NCI-H748 (cell line): ENCODE data around the gene SYTL5.

Experiments
- DNase-seq: peaks from one replicate; lab custom pipeline; 2025; ENCODE audit not compliant: unreplicated experiment; lab: John Stamatoyannopoulos, UW

Gene SYTL5

GRCh38 chrX:38138157-38138891 lies 132.0 kb downstream of the SYTL5 start:
- no peak for DNase-seq

DNA sequence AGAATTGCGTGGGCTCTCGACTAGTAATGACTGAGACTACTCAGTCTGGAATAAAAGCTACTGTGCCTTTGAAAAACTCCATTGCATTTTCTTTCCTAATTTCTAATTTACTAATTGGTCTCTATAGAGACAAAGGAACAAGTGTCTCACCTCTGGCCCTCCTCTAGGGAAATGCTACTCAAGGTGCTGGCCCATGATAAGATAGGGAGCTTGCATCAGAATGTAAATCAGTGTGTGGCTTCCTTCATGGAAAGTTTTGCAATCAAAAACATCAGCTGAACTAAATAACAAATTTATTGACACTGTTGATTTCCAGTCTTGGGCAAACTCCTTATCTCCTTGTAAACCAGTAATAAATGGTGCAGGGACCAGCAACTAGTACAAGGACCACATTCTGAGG lies 132.5 kb downstream of the SYTL5 start:
- DNase-seq = no peak

DNA sequence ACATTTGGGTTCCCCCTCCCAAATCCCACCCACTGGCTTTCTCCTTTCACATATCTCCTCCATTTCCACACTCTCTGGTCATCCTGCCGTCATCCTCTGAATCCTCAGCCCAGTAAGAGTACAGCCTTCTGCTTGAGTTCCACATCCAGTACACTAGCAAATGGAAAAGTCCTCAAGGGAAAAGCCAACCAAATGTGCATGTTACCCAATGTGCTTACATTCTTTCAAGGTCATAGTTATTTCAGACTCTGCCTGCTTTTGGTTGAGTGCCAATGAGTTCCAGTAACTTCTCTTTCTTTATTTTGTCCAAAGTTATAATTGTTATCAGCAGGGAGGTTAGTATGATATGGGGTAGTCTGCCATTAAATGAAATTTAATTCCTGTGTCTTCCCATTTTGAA lies 136.3 kb downstream of the SYTL5 start:
- no peak for DNase-seq

DNA sequence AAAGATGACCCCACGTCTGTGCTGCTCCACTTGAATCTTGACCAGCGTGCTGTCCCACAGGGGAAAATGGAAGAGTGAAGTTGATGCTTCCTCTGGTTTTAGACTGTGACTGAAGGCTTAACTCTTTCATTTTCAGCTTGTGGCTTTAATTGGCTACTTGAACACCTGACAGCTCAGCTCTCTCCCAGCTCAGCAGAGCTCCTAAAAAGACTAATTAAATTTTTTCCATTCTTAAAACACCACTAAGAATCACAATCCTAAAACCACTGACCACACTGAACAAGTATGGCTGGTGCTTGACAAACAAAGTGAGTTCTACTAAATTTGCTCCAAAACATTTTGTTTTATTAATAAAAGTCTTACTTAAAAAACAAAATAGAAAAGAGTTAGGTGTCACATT lies 142.7 kb downstream of the SYTL5 start:
- DNase-seq = no peak

DNA sequence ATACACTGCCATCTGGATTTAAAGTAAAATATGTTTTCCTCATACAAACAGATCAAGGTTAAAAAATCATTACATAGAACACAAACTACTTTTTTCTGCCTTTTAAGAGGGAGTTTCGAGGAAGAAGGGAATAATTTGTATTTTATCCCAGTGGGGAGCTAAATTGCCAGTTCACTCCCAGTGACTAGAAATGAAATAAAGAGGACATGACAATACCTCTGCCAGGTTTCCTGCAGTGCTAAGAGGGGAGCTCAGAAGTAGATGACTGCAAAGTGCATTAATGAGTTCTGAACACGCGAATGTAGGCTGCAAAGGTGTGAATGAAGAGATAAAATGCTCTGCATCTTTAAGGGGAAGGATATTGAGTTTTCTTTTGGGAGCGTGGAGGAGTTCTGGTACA lies 144.6 kb downstream of the SYTL5 start:
- DNase-seq = no peak

DNA sequence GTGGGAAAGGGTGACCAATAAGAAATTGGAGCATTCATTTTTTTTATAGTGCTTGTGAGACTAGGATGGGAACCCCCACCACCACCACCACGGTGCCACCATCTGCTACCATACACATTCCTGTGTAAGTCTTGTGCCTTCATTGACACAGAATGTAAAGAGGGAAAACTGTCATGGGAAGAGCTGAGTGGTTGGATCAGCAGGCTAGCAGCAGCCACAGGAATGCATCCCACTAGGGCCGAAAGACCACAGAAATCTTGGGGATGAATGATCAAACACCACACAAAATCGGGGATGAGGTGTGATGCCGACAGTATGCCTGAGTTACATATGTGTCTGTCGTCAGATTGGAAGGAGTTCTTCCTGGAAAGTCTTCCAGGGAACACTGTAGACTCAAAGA lies 145.1 kb downstream of the SYTL5 start:
- no peak for DNase-seq

DNA sequence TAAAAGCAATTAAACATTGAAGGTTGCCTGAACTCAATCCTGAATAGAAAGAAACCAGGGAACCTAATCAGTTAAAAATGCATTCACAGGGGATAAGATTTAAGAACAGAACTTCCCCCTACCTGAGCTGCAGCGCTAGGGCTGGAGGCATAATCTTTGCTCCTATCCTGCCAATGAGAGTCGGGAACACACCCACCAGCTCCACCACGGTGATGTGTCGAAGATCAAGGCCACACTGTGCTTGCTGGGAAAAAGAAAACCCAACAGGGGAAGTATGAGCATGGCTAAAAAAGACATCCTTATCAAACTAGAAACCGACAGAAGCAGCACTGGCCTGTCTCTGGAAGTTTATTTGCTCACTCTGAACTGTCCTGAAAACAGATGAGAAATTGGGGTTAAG lies 148.0 kb downstream of the SYTL5 start:
- no peak for DNase-seq

GRCh38 chrX:38154818-38155217 lies 148.5 kb downstream of the SYTL5 start:
- no peak for DNase-seq

- no peak for DNase-seq
These were observed 150.5 kb downstream of the SYTL5 start for GRCh38 chrX:38156838-38157237.

- no peak for DNase-seq
These were observed 156.8 kb downstream of the SYTL5 start for GRCh38 chrX:38163193-38163592.

DNA sequence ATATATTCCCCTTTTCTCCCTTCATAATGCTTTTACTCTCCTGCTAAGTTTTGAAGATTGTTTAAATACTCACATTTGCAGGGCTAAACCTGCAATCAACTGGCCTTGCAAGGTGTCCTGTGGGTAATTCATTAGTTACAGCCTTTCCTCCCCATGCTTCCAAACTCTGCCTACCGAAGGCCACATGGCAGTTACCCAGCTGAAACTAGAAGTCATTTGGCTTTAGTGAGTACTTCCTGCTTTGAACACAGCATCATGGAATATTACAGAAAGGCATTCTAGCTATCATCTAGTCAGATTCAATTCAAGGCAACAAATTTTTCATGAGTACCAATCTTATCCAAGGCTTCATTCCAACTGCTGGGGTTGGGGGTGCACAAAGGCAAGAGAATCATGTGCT lies 158.7 kb downstream of the SYTL5 start:
- DNase-seq = no peak

DNA sequence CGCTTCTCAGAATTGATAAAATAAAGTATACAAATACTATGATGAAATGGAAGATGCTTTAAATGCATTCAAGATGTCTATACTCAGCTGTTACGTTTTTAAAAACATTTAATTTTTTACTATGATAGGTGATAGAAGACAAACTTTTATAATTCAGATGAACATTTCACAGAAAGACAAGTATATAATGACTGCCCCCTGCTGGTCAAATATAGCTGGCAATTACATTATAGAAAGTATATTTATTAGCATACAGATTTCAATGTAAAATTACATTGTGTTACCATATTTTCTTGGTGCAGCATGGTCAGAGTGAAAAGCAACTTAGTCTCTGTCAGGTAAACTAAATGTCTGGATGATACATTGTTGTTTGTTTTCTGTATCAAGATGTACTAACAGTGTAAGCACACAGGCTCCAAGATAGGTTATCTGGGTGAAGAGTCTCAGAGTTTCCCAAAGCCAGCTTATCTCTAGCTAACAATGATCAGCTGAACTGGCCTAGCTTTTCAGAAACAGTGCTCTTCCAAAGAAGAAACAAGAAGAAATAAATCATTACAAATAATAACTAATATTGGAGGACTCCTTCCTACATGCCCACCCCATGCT lies 160.2 kb downstream of the SYTL5 start:
- peak; percentile 25 for DNase-seq

GRCh38 chrX:38170556-38170955 lies 164.2 kb downstream of the SYTL5 start:
- no peak for DNase-seq

DNA sequence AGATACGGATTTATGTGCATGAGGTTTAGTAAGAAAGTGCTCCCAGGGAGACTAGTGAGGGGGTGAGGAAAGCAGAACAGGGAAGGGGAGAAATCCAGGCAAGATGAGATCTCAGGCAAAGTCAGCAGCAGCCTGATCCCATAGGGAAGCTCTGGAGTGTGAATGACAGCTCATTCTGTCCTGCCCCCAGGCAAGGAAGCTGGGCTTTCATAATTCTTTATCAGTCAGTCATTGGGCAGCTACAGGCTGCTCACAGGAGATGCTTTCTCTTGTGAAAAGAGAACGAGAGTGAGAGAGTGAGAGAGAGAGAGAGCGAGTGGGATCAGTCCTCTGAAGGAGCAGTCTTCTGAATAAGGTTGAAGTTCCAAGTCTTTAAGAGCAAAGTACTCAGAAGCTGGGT lies 166.2 kb downstream of the SYTL5 start:
- DNase-seq = no peak

- peak; percentile 56 for DNase-seq
These were observed 168.8 kb downstream of the SYTL5 start for GRCh38 chrX:38175139-38175538.

GRCh38 chrX:38178396-38178795 lies 172.0 kb downstream of the SYTL5 start:
- DNase-seq = no peak
